Keratinocyte (primary cell): ENCODE results near the gene LEFTY1. TPM values are rescaled to one million over a fixed set of nuclear protein-coding genes. Genes with fewer than 3 reads are reported as not detected.

Source experiments
- DNase-seq: peaks from one replicate; pipeline ENCODE4 v3.0.0-alpha.2; 2011; ENCODE audit warnings: low read depth, missing footprints, low spot score
- FAIRE-seq: peaks from 2 replicates; lab custom pipeline; 2011; peaks lifted over from hg19 to GRCh38; lab: Jason Lieb, UNC
- H2AFZ ChIP-seq: 2 replicates; pipeline ENCODE4 v1.6.0; 2012; ENCODE audit warnings: low read length, control low read depth, inconsistent platforms; ENCODE audit not compliant: control insufficient read depth
- H3K27ac ChIP-seq: 2 replicates; pipeline ENCODE4 v1.5.1; 2011; ENCODE audit warnings: low read length; ENCODE audit not compliant: control insufficient read depth, insufficient read depth
- H3K27me3 ChIP-seq: 3 replicates; pipeline ENCODE4 v1.6.0; 2011; ENCODE audit warnings: low read length; ENCODE audit not compliant: control insufficient read depth, insufficient read depth; ENCODE audit errors: extremely low read depth
- H3K36me3 ChIP-seq, 2 experiments: 2 replicates in 1 of 2; 3 replicates in 1 of 2; pipeline ENCODE4 v1.5.1; 2011; ENCODE audit warnings: low read length in 2 of 2, mild to moderate bottlenecking in 1 of 2; ENCODE audit not compliant: control insufficient read depth in 2 of 2, insufficient read depth in 2 of 2; ENCODE audit errors: extremely low read depth in 1 of 2
- H3K4me1 ChIP-seq: 3 replicates; pipeline ENCODE4 v1.5.1; 2011; ENCODE audit warnings: low read length; ENCODE audit not compliant: control insufficient read depth, insufficient read depth; ENCODE audit errors: extremely low read depth
- H3K4me2 ChIP-seq: 3 replicates; pipeline ENCODE4 v1.6.0; 2011; ENCODE audit warnings: low read depth, low read length; ENCODE audit not compliant: control insufficient read depth, insufficient read depth; ENCODE audit errors: extremely low read depth
- H3K4me3 ChIP-seq, 3 experiments: fragments of 200-600 bp in 1 of 3; sonication (generic) in 1 of 3; 2 replicates in 2 of 3; 3 replicates in 1 of 3; pipeline ENCODE4 v1.5.1; 2011 to 2016; ENCODE audit warnings: low read length in 3 of 3, mild to moderate bottlenecking in 3 of 3, control low read depth in 2 of 3, inconsistent platforms in 1 of 3, low read depth in 1 of 3, mixed read lengths in 1 of 3, mixed run types in 1 of 3, moderate library complexity in 1 of 3; ENCODE audit not compliant: control insufficient read depth in 2 of 3, insufficient read depth in 2 of 3; ENCODE audit errors: extremely low read depth in 1 of 3
- H3K79me2 ChIP-seq: 2 replicates; pipeline ENCODE4 v1.6.0; 2012; ENCODE audit warnings: low read length; ENCODE audit not compliant: control insufficient read depth, insufficient read depth
- H3K9ac ChIP-seq: 3 replicates; pipeline ENCODE4 v1.6.0; 2011; ENCODE audit warnings: low read length; ENCODE audit not compliant: control insufficient read depth, insufficient read depth; ENCODE audit errors: extremely low read depth
- H3K9me1 ChIP-seq: 3 replicates; pipeline ENCODE4 v1.6.0; 2011; ENCODE audit warnings: low read length; ENCODE audit not compliant: control insufficient read depth, insufficient read depth; ENCODE audit errors: extremely low read depth
- H3K9me3 ChIP-seq: 2 replicates; pipeline ENCODE4 v1.5.1; 2012; ENCODE audit warnings: low read depth, low read length; ENCODE audit not compliant: control insufficient read depth
- H4K20me1 ChIP-seq: 3 replicates; pipeline ENCODE4 v1.6.0; 2011; ENCODE audit warnings: low read length; ENCODE audit not compliant: control insufficient read depth, insufficient read depth; ENCODE audit errors: extremely low read depth
- EZH2 ChIP-seq: IDR thresholded peaks from one replicate; pipeline ENCODE4 v1.6.1; 2012; ENCODE audit warnings: inconsistent platforms, mild to moderate bottlenecking, low read length, moderate library complexity
- dilution Hi-C: fragments of 300-500 bp; cut with MboI; formaldehyde crosslinking; loops from one replicate; pipeline ENCODE4 v1.7.0; 2020; ENCODE audit warnings: low sequenced_read_pairs; ENCODE audit not compliant: extremely low pct_ligation_motif_present
- polyA plus RNA-seq, 5 experiments: library from polyadenylated mRNA; depleted of rRNA in 3 of 5; stranded (reverse) in 3 of 5; stranded (forward) in 1 of 5; unstranded in 1 of 5; fragments of >200 nt; gene quantifications; 1 replicate in 1 of 5; 2 replicates in 3 of 5; 3 replicates in 1 of 5; pipeline versions ENCODE4 v1.2.1 to v1.2.3, GENCODE V29; 2011 to 2012; ENCODE audit warnings: missing spikeins in 2 of 5, low read depth in 1 of 5, low replicate concordance in 1 of 5
- TF ChIP-seq, protein P1 (sequence below), 3 experiments: IDR thresholded peaks in 1 of 3; conservative IDR thresholded peaks in 1 of 3; optimal IDR thresholded peaks in 1 of 3; 2 replicates in 2 of 3; 3 replicates in 1 of 3; pipeline versions ENCODE3 to v1.5.1; 2011; ENCODE audit warnings: low read length in 3 of 3, mild to moderate bottlenecking in 3 of 3, moderate library complexity in 2 of 3, control low read depth in 1 of 3, inconsistent platforms in 1 of 3; ENCODE audit not compliant: insufficient read depth in 2 of 3; ENCODE audit errors: extremely low read depth in 1 of 3

LEFTY1 gene
- polyA plus RNA-seq, 1 donor (not counting 4 experiments of a cell fraction or from before 2014, with no cell fraction given) = not detected

DNA sequence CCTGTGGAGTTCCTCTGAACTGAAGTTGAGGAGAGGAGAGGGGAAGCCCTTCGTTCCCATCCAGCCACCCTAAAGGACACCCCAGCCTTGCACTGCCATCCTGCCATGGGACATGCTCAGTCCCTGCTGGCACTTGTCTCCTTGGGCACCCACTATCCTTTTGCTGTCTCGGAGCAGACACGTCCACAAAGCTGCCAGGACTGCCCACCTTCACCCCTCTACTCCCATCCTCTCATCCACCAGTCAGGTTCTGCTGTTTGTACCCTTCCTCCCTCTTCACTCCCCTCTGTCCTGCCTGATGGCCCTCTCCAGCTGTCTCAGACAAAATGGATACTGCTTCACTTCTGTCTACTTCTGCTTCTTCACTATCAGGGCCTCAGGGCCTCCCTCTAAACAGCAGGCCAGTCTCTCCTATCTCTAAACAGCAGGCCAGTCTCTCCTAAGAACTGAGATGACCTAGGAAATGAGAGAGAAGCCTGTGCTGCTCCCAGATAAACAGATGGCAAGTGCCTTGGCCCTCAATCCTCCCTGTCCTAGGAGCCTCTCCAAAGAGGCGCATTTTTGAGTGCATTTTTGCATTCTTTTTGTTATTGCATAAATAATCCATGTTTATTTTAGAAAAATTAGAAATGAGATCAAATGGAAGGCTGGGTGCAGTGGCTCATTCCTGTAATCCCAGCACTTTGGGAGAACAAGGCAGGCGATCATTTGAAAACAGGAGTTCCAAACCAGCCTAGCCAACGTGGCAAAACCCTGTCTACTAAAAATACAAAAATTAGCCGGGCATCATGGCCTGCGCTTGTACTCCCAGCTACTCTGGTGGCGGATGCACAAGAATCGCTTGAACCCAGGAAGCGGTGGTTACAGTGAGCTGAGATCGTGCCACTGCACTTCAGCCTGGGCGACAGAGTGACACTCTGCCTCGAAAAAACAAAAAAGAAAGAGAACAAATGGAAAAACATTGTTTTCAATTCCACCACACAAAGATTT lies 39.5 kb upstream of the LEFTY1 start:
- H3K79me2 ChIP-seq = peaks cover 3% of the 10 kb centered on the region
- H3K9me1 ChIP-seq = no peaks in the 10 kb centered on the region
- H3K9ac ChIP-seq = no peak overlapping the region
- H3K4me1 ChIP-seq = peaks cover 2% of the 10 kb centered on the region
- H4K20me1 ChIP-seq = no peaks in the 10 kb centered on the region
- no peak overlapping the region for H3K27ac ChIP-seq
- no peak overlapping the region for H3K4me3 ChIP-seq
- peak overlapping the region; percentile 36 for H2AFZ ChIP-seq
- FAIRE-seq = no peak
- no peaks in the 10 kb centered on the region for H3K27me3 ChIP-seq
- no peaks in the 10 kb centered on the region for H3K36me3 ChIP-seq
- no peak for DNase-seq
- no peaks in the 10 kb centered on the region for H3K9me3 ChIP-seq
- TF ChIP-seq EZH2 = no peak
- TF ChIP-seq, protein P1, sequence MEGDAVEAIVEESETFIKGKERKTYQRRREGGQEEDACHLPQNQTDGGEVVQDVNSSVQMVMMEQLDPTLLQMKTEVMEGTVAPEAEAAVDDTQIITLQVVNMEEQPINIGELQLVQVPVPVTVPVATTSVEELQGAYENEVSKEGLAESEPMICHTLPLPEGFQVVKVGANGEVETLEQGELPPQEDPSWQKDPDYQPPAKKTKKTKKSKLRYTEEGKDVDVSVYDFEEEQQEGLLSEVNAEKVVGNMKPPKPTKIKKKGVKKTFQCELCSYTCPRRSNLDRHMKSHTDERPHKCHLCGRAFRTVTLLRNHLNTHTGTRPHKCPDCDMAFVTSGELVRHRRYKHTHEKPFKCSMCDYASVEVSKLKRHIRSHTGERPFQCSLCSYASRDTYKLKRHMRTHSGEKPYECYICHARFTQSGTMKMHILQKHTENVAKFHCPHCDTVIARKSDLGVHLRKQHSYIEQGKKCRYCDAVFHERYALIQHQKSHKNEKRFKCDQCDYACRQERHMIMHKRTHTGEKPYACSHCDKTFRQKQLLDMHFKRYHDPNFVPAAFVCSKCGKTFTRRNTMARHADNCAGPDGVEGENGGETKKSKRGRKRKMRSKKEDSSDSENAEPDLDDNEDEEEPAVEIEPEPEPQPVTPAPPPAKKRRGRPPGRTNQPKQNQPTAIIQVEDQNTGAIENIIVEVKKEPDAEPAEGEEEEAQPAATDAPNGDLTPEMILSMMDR (optimal IDR thresholded peaks at IDR 0.05 in 1 of 3, IDR thresholded peaks at IDR 0.05 in 1 of 3, conservative IDR thresholded peaks at IDR 0.05 in 1 of 3; ENCODE audit: extremely low read depth in 1 of 3, insufficient read depth in 2 of 3, low read length in 3 of 3) = no peak
- dilution Hi-C loops = no loop called here
- no peak overlapping the region for H3K4me2 ChIP-seq

DNA sequence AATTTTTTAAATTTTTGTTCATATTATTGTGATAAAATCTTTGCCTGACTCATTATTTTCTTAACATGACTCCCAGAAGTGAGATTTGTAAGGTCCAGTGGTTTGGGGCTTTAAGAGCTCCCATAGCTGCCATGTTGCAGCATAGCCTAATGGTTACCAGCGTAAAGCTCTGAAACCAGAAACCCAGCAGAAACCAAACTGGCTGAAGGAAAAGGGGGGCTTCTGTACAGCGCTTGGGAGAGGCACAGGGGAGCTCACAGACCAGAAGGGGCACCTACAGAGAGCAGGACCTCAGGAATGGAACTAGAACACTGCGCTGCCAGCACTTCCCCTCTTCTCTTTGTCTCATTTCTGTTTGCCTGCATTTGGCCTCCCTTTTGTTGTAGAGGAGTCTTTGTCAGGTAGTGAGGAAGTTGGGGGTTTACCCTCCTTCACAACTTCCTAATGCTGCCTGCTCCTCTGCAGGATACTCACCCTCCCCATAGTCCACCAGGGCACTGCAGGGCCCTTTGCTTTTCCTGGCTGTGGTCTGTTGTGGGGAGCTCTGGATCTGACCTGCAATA lies 37.7 kb upstream of the LEFTY1 start:
- Histone ChIP-seq H3K9me3 (no peaks in the 10 kb centered on the region), H3K4me3 (no peak overlapping the region), H4K20me1 (peaks cover 3% of the 10 kb centered on the region), H3K27me3 (no peaks in the 10 kb centered on the region), H3K4me1 (peaks cover 17% of the 10 kb centered on the region), H3K9me1 (peaks cover 5% of the 10 kb centered on the region), H3K4me2 (no peak overlapping the region), H3K27ac (no peak overlapping the region), H2AFZ (peak overlapping the region; percentile 8), H3K36me3 (peaks cover 1 to 5% of the 10 kb centered on the region in 2 experiments), H3K79me2 (peaks cover 11% of the 10 kb centered on the region), H3K9ac (no peak overlapping the region)
- FAIRE-seq (no peak), DNase-seq (no peak)
- TF ChIP-seq, protein P1 (optimal IDR thresholded peaks at IDR 0.05 in 1 of 3, IDR thresholded peaks at IDR 0.05 in 1 of 3, conservative IDR thresholded peaks at IDR 0.05 in 1 of 3; ENCODE audit: extremely low read depth in 1 of 3, insufficient read depth in 2 of 3, low read length in 3 of 3) = no peak
- TF ChIP-seq EZH2 = no peak
- dilution Hi-C loops = no loop called here
